Spleen (tissue), 11 donors: ENCODE measurements around the gene TMEM132C. TPM values are rescaled to one million over a fixed set of nuclear protein-coding genes. Genes with fewer than 3 reads are reported as not detected.
"Not testable (repeated sequence)": the region's sequence is repeated elsewhere in the genome, so short reads cannot be mapped to it uniquely, and the experiment has no call there.

Experiments used
- DNase-seq: peaks from one replicate; pipeline ENCODE4 v3.0.0-alpha.2; 2020
- H3K27ac ChIP-seq, 8 donors: fragments of 200-600 bp; sonication (generic) in 7 of 8; 1 replicate in 4 of 8; 2 replicates in 4 of 8; pipeline versions ENCODE4 v1.5.0 to v1.8.0; 2016 to 2021; ENCODE audit warnings: inconsistent platforms in 4 of 8, mild to moderate bottlenecking in 4 of 8, moderate library complexity in 1 of 8
- H3K27me3 ChIP-seq, 7 donors: fragments of 200-600 bp; sonication (generic) in 6 of 7; replicated peaks in 1 of 7; 1 replicate in 4 of 7; 2 replicates in 3 of 7; pipeline versions ENCODE4 v1.5.0 to v1.8.0; 2016 to 2021; ENCODE audit warnings: inconsistent platforms in 3 of 7, mild to moderate bottlenecking in 1 of 7
- H3K36me3 ChIP-seq, 6 donors: fragments of 200-600 bp; sonication (generic) in 5 of 6; 1 replicate in 4 of 6; 2 replicates in 2 of 6; pipeline versions ENCODE4 v1.5.0 to v1.8.0; 2016 to 2021; ENCODE audit warnings: inconsistent platforms in 2 of 6
- H3K4me1 ChIP-seq, 6 donors: fragments of 200-600 bp; sonication (generic) in 5 of 6; 1 replicate in 3 of 6; 2 replicates in 3 of 6; pipeline versions ENCODE4 v1.5.0 to v1.8.0; 2016 to 2021; ENCODE audit warnings: inconsistent platforms in 3 of 6
- H3K4me3 ChIP-seq, 8 donors: fragments of 200-600 bp; sonication (generic) in 7 of 8; 1 replicate in 4 of 8; 2 replicates in 4 of 8; pipeline versions ENCODE4 v1.5.0 to v1.8.0; 2016 to 2021; ENCODE audit warnings: inconsistent platforms in 4 of 8, mild to moderate bottlenecking in 4 of 8, moderate library complexity in 2 of 8
- H3K9me3 ChIP-seq, 8 donors: fragments of 200-600 bp; sonication (generic) in 7 of 8; 1 replicate in 4 of 8; 2 replicates in 4 of 8; pipeline versions ENCODE4 v1.5.0 to v1.8.0; 2016 to 2021; ENCODE audit warnings: inconsistent platforms in 4 of 8
- POLR2A ChIP-seq, 3 donors: fragments of 450-650 bp; IDR thresholded peaks; one replicate each; pipeline ENCODE4 v1.5.1; 2017; ENCODE audit warnings: antibody characterized with exemption in 3 of 3, mild to moderate bottlenecking in 1 of 3
- POLR2AphosphoS5 ChIP-seq, 3 donors: sonication (generic); formaldehyde crosslinking; IDR thresholded peaks; one replicate each; pipeline ENCODE4 v1.5.1; 2017; ENCODE audit warnings: antibody characterized with exemption in 3 of 3
- WGBS, 5 donors: extraction: QIAGEN DNeasy Blood & Tissue Kit in 3 of 5; methylation state at CpG; one replicate each; pipeline versions ENCODE4 v1.1.5 to v1.1.7; 2013 to 2018; 5-methylcytosine and 5-hydroxymethylcytosine counted together
- intact Hi-C: fragments of 100-400 bp; cut with DNase I; formaldehyde crosslinking; loops from one replicate; pipeline ENCODE4 v1.15.0; 2023; ENCODE audit warnings: low total_unique reads
- polyA plus RNA-seq, 3 donors: library from polyadenylated mRNA; stranded (reverse); fragments of 200-250 nt; gene quantifications; one replicate each; pipeline ENCODE4 v1.2.1, GENCODE V29; 2013
- total RNA-seq, 7 donors: library from RNA; depleted of rRNA in 3 of 7; stranded (reverse); fragments of >200 nt in 3 of 7; fragmentation: NEBNext Ultra II Directional in 4 of 7; extraction: Animal tissue kit (Norgen Biotek cat#: 25700) in 4 of 7; gene quantifications; one replicate each; pipeline versions ENCODE4 v1.1.0 to v1.2.1, GENCODE V29; 2016 to 2021
- TF ChIP-seq, protein P1 (sequence below), 11 experiments: fragments of 200-600 bp in 7 of 11; fragments of 450-650 bp in 4 of 11; sonication (generic) in 4 of 11; IDR thresholded peaks in 8 of 11; conservative IDR thresholded peaks in 3 of 11; 1 replicate in 7 of 11; 2 replicates in 4 of 11; pipeline versions ENCODE4 v1.4.0 to v1.8.0; 2016 to 2021; ENCODE audit warnings: antibody characterized with exemption in 11 of 11, inconsistent platforms in 4 of 11, mild to moderate bottlenecking in 1 of 11
- donor health status: healthy with polysubstance abuse.
- donor health status: DM: no; HTN: no; CAD: no; lungs with moderate emphysema.
- donor health status: DM: no; HTN: no; CAD: no.
- donor health status: Bipolar disorder and iron deficiency.
- donor health status: healthy.
- donor health status: DM: no; HTN: no; CAD: no.
- donor health status: DM: yes; HTN: yes; CAD: no.

The TMEM132C gene
- total and polyA plus RNA-seq, 10 donors: 0.08 to 0.83 (median 0.25) TPM; not detected in 4

DNA sequence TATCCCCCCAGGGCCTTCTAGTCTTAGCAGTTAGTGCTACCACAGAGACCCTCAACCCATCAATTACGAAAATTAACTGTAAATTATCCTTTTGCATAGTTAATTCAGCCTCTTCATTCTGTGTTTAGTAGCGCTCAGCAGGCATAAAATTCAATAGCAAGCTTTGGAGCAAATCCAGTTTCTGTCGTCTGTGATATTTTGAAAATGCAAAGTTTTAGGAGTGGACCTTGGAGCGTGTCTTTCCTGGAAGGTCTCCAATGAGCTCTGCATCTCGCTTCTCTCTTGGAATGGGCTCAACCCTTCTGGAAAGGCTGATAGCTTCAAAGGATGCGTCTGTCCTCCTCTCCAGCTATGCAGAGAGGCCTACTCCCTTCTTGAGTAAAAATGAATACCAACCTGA is 333.9 kb downstream of the TMEM132C start:
- Histone ChIP-seq H3K27ac (no peak overlapping the region), H3K4me1 (no peaks in the 10 kb centered on the region), H3K9me3 (no peaks in the 10 kb centered on the region), H3K36me3 (no peaks in the 10 kb centered on the region), H3K4me3 (no peak overlapping the region), H3K27me3 (no peaks in the 10 kb centered on the region)
- no peak for TF ChIP-seq POLR2AphosphoS5 (IDR thresholded peaks at IDR 0.05)
- TF ChIP-seq, protein P1, sequence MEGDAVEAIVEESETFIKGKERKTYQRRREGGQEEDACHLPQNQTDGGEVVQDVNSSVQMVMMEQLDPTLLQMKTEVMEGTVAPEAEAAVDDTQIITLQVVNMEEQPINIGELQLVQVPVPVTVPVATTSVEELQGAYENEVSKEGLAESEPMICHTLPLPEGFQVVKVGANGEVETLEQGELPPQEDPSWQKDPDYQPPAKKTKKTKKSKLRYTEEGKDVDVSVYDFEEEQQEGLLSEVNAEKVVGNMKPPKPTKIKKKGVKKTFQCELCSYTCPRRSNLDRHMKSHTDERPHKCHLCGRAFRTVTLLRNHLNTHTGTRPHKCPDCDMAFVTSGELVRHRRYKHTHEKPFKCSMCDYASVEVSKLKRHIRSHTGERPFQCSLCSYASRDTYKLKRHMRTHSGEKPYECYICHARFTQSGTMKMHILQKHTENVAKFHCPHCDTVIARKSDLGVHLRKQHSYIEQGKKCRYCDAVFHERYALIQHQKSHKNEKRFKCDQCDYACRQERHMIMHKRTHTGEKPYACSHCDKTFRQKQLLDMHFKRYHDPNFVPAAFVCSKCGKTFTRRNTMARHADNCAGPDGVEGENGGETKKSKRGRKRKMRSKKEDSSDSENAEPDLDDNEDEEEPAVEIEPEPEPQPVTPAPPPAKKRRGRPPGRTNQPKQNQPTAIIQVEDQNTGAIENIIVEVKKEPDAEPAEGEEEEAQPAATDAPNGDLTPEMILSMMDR (IDR thresholded peaks at IDR 0.05 in 8 of 11, conservative IDR thresholded peaks at IDR 0.05 in 3 of 11): no peak
- TF ChIP-seq POLR2A (IDR thresholded peaks at IDR 0.05): no peak
- intact Hi-C loops: no loop called here
- no peak for DNase-seq
- WGBS, 5 donors: 62 to 87% (median 78%) methylated on average over 6 of the region's 6 CpGs

DNA sequence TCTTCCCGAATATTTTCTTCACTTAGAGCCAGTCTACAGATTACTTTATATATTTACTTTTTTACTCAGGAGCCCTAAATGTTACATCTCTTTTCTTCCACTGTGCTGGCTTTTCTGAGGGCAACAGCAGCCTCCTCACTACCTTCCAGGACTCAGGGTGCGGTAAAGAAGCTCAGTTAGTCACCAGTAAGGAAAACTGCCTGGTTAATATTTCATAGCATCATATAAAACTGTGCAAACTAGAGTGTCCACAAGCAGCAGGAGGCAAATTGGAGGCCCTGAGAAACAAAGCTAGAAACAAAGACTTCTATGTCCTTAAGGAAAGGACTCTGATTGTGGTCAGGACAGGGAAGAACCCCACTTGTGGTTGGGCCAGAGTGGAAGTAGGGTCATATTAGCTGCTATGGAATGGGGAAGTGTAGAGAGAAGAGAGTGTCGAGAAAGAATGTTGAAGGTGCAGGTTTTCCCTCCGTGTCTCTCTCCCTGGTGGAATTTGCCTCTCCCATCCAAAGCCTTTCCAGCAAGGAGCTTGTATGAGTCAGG is 336.7 kb downstream of the TMEM132C start:
- no peaks in the 10 kb centered on the region for H3K27me3 ChIP-seq
- no peaks in the 10 kb centered on the region for H3K4me1 ChIP-seq
- intact Hi-C loops: no loop called here
- no peak overlapping the region for H3K27ac ChIP-seq
- no peak overlapping the region for H3K4me3 ChIP-seq
- no peaks in the 10 kb centered on the region for H3K36me3 ChIP-seq
- 54 to 69% (median 61%) methylated on average over 4 of the region's 4 CpGs for WGBS, 5 donors
- no peaks in the 10 kb centered on the region for H3K9me3 ChIP-seq
- TF ChIP-seq, protein P1 (IDR thresholded peaks at IDR 0.05 in 8 of 11, conservative IDR thresholded peaks at IDR 0.05 in 3 of 11): no peak
- no peak for TF ChIP-seq POLR2AphosphoS5 (IDR thresholded peaks at IDR 0.05)
- no peak for TF ChIP-seq POLR2A (IDR thresholded peaks at IDR 0.05)
- DNase-seq: no peak

DNA sequence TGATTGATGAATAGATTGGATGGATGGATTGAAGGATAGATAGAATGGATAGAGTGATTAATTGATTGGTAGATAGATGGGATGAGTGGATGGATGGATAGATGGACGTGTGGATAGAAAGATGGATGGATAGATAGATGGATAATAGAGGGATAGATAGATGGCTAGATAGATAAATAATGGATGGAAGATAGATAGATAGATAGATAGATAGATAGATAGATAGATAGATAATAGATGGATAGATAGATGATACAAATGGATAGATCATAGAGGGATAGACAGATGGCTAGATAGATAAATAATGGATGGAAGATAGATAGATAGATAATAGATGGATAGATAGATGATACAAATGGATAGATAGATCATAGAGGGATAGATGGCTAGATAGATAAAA is 337.2 kb downstream of the TMEM132C start:
- H3K36me3 ChIP-seq, H3K4me1 ChIP-seq, intact Hi-C loops, H3K27me3 ChIP-seq, H3K27ac ChIP-seq, DNase-seq, H3K4me3 ChIP-seq, H3K9me3 ChIP-seq: not testable (repeated sequence)
- WGBS, 5 donors: 48 to 60% (median 52%) methylated on average over 1 of the region's 1 CpG

DNA sequence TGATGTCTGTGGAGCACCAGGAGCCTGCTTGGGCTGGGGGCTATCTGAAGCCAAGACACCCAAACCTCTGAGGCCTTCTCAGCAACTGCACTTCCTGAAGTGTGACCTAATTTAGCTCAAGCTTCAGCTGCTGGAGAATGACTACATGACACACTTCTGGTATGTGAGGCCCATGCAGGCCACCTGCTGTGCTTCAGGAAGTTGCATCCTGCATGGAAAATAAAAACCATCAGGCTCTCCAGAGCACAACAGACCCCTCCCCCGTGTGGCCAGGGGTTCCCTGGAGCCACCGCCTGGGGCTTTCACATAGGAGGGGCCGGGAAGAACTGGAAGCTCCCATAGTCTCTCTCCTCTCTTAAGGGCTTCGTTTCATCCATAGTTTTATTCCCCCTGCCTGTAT is 339.1 kb downstream of the TMEM132C start:
- Histone ChIP-seq H3K4me3 (no peak overlapping the region), H3K27me3 (peaks cover 0 to 5% (median 0%) of the 10 kb centered on the region in 7 donors), H3K4me1 (no peaks in the 10 kb centered on the region), H3K9me3 (no peaks in the 10 kb centered on the region), H3K27ac (no peak overlapping the region), H3K36me3 (no peaks in the 10 kb centered on the region)
- 47 to 57% (median 49%) methylated on average over 4 of the region's 4 CpGs for WGBS, 5 donors
- intact Hi-C loops: no loop called here
- no peak for TF ChIP-seq POLR2A (IDR thresholded peaks at IDR 0.05)
- TF ChIP-seq, protein P1 (IDR thresholded peaks at IDR 0.05 in 8 of 11, conservative IDR thresholded peaks at IDR 0.05 in 3 of 11): no peak
- no peak for TF ChIP-seq POLR2AphosphoS5 (IDR thresholded peaks at IDR 0.05)
- DNase-seq: peak; percentile 56

DNA sequence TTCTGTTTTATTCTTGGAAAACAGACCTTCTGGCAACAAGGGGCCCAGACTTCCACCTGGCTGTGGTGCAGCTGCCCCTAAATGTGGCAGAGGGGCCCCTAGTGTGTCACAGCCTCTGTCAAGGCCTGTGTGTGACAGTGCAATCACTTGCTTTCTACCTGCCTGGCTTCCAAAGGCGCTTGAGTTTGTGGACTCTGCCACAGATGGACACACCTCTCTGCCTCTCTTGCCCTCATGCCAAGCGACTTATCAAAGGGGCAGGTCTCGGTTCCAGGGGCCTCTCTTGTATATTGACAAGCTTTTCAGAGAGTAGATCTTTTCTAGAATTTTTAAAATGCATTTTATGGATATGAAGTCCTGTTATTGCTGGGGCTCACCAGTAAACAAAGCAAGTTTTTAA is 339.6 kb downstream of the TMEM132C start:
- no peak overlapping the region for H3K4me3 ChIP-seq
- TF ChIP-seq, protein P1 (IDR thresholded peaks at IDR 0.05 in 8 of 11, conservative IDR thresholded peaks at IDR 0.05 in 3 of 11): no peak
- H3K9me3 ChIP-seq: no peaks in the 10 kb centered on the region
- H3K36me3 ChIP-seq: no peaks in the 10 kb centered on the region
- no peak overlapping the region for H3K27ac ChIP-seq
- no peaks in the 10 kb centered on the region for H3K4me1 ChIP-seq
- WGBS, 5 donors: 51 to 87% (median 79%) methylated on average over 3 of the region's 3 CpGs
- intact Hi-C loops: no loop called here
- DNase-seq: no peak
- peaks cover 0 to 10% (median 0%) of the 10 kb centered on the region in 7 donors for H3K27me3 ChIP-seq
